Left renal cortex interstitium (tissue), 4 donors: ENCODE data around the gene CMBL. TPM values are rescaled to one million over a fixed set of nuclear protein-coding genes. Genes with fewer than 3 reads are reported as not detected.
"Not testable (repeated sequence)": the region's sequence is repeated elsewhere in the genome, so short reads cannot be mapped to it uniquely, and the experiment has no call there.

Experiments used
- DNase-seq, 4 donors: peaks; one replicate each; pipeline ENCODE4 v3.0.0-alpha.2; 2013; ENCODE audit warnings: low read depth in 4 of 4, low spot score in 2 of 4, missing footprints in 1 of 4
- polyA plus RNA-seq, 4 donors: library from polyadenylated mRNA; unstranded; fragments of 120-200 nt; gene quantifications; one replicate each; pipeline ENCODE4 v1.2.1, GENCODE V29; 2013; ENCODE audit not compliant: insufficient read length in 4 of 4

Gene CMBL
- 10 to 100 TPM; 33.3 to 48.6 (median 43.0) TPM for polyA plus RNA-seq

DNA sequence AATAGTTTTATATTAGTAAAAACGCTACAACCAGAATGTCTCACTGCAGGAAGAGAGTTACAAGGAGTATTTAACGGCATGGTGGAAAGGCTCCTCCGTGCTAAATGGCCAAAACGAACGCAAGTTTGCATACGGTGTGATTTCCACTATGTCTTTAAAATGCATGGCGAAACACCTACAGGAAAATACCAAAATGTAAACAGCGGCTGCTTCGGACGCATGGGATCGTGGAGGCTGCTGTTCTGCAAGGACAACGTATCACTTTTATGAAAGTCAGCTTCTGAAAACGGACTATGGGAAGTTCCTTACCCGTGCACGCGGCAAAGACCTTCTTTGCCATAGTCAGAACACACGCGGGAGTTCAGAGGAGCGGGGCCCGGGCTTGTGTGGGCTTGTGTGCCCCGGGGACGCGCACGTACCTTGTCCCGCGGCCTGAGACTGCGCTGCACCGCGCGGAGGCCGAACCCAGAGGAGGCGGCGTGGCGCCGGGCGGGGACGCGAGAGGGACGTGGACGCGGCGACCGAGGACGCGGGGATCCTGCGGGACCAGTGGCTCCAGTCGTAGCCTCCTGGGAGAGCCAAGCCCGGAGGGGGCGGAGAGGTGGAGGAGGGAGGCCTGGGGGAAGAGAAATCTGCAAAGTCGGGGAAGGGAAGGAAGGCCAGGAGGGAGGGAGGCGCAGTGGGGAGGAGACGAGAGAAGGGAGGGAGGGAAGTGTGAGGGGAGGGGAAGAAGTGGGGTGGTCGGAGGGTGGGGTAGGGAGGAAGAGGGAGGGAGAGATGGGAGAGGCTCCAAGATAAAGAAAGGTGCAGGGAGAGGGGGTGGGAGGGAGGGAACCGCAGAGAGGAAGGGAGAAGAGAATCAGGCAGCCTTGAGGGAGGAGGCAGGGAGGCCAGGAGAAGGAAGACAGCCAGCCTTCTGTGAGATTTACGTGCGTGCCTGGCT is at the start of gene CMBL:
CMBL (minus strand) TSS at position 697 of the 943 bp plus-strand sequence. CDS start 17,140 bp downstream, outside the sequence.
- DNase-seq = peak in 1 of 4 donors; percentile 68

DNA sequence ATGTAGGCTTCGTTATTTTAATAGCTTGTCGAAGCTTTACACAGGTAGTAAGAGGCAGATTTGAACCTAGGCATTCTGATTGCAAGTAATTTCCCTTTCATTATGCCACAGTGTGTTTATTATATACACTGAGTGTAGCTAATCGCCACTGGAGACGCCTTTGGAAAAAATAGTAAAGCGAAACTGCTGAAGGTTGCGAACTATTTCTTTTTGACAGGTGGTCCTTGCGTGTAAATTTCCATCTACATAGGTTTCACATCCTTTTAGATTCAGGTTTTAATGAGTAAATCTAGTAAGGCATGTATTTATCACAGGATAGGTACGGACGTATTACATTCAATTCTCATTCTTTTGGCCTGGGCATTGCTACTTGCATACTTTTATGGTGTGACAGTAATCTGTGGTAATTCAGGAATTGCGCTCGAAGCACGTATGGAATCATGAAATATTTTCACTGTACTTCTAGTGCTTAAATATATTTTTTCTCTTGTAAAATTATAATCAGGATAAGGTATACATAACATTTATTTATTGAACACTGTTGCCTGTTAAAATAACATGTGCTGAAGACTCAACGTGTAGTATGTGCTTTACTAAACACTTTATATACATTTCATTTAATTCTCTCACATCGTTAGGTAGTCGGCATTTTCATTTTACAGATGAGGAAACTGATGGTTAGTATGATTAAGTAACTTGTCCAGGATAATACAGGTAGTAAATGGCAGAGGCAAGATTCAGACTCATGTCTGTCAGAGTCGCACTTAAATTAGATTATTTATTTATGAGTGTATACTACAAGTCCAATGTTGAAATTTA is 47.6 kb upstream of the CMBL start:
- no peak for DNase-seq

DNA sequence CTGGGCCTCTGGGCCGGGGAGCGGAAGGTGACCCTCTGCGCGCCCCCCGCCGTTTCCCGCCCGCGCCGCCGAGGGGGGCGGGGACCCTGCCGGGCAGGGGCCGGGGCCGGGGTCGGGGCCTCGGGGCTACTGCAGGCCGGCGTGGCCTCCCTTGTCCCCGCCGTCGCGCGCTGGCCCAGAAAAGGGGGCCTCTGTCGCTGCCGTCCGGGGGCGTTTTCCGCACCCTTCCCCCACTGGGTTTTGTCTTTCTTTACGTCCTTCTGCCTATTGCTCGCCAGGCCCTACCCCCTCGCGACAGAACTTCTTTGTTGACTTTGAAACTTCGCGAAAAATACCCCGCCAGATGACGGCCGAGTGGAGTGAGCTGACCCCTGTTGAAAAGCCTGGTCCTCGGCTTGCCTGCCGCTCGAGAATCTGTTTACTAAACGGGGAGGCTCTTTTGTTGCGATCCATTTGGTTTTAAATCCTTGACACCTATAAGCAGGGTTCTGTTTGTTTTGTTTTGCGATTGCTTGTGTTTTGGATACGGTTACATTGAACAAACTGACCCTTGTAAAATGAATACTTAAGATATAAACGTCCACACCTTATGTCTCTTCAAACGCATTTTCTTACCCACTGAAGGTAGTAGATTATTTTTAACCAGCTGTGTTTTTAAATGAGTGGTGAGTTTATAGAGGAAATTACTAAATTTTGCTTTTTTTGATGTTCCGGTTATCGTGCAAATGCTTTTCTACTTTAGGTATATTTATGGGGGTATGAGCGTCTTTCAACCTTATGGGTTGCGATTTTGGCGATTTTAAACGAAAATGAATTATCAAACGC is 46.6 kb upstream of the CMBL start:
- DNase-seq = no peak

DNA sequence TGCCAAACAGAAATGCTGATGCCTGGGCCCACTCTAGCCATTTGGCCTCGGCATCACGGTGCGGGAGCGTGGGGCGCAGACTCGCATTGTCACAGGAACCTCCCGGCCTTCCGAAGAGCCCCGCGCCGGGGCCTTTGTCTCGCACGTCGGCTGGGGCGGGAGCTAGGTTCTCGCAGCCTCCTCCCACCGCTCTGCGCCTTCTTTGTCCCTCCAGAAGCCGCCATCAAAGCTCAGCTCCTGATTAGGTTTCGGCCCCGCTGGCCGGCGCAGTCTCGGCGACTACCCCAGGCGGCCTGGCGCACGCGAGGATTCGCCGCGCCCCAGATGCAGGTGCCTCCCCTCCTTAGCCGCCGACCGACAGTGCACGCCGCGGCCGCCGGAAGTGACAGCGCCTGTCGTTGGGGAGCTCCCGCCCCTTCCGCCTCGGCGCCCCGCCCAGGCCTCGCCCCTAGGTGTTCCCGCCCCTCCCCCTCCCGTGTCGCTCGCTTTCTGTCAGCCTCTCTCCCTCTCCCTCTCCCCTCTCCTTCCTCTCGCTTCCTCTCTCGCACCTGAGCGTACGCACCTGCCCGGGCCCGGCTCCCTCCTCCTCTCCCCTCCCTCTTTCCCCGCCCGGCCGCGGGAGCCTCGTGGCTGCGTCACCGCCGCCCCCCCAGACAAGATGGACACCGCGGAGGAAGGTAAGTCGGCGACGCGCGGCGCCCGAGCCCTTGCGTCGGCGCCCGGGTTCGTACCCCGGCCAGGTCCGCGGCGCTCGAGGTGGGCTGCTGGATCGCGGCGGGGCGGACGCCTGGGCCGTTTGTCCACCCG is 45.7 kb upstream of the CMBL start, which contains the start of gene MARCHF6:
MARCHF6 (plus strand) TSS at position 455 of the 807 bp plus-strand sequence; CDS start at position 659, 204 bp downstream.
- DNase-seq = peak; percentile 68 to 84 (median 81)

DNA sequence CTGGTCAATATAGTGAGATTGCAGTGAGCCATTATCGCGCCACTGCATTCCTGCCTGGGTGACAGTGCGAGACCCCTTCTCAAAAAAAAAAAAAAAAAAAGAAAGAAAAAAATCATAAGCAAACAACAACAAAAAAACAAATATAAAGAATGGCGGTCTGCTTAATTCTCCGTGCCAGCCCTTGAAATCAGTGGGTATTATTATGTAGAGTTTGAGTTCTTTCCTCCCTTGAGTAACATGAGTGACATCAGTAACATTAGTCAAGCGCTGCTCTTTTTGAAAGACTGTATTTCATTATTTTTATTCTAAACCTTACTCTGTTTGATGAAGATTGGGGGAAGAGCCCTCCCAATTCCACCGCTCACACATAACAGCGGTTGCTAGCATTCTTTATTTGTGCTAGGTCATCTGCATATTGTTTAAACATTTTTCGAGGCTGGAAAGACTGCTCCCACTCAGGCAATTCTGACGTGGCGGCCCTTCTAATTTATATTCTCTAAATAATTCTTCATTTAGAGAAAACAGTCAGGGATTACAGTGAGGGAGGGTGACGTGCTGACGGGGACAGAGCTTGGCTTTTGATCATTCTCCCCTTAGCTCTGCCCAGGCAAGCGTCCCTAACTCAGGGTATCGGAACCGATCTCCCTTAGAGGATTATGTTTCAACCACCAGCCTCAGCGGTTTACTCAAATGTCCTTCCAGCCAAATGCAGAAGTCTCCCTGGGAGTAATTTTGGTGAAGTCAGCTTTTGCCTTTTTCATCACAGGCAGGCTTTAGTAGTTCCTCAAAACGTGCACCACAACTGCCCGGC is 44.9 kb upstream of the CMBL start:
- DNase-seq = peak in 2 of 4 donors; percentile 63 to 84

DNA sequence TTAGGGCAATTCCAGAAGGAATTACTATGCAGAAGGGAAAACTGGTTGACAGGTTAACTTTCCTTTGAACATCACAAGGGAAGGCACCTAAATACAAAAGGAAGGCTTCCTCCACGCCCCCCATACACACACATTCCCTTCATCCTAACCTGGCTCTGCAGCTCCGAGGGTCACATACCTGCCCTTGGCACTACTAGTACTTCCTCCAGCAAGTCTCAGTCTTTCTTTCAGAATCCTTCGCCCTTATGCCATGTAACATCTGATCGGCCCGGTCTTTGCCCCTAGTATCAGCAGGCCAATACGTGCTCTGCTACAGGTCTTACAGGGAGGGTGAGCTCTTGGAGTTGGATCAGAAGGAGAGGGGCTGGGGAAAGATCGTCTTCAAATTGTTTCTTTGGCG is 44.2 kb upstream of the CMBL start:
- DNase-seq = no peak

DNA sequence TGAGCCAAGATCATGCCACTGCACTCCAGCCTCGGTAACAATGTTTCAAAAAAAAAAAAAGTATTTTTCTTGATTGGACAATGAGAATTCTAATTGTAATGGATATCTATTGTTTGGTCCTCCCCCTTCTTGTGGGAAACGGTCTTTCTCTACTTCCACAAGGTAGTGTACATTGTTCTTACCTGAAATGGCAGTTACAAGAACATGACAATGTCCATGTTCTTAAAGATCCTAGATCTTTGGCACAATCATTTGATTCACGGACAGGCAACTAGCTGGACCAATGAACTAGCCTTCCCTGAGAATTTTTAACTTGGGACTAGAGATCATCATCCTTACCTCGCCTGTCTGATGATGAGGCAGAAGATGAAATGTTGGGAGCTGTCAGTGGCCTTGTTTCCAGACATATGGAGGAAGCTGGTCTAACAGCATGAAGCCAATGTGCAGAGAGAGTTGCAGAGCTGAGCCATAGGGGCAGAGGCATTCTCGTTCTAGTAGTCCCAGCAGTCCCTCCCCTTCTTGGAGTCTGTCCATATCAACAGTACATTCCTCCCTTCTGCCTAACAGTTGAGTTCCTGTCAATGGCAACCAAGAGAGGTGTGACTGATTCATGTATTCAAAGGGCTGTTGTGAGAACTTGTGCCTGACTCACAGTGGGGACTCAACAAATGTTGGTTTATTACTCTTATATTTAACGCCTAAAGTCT is 43.6 kb upstream of the CMBL start:
- no peak for DNase-seq

DNA sequence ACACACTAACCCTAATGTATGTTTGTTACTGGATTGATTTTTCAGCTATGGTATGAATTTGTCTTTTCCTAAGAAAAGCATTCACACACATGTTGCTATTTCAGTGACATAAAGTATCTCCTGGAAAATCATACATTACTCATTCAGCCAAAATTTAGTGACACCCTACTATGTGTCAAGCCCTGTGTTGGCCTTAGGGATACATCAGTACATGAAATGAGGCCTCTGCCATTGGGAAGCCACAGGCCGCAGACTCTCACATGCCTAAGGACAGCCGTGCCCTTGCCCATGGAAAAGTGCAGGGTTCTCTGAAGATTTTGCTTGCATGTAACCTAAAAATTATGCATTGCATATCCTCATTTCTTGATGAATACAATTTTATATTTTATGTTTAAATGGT is 40.6 kb upstream of the CMBL start:
- DNase-seq = no peak

DNA sequence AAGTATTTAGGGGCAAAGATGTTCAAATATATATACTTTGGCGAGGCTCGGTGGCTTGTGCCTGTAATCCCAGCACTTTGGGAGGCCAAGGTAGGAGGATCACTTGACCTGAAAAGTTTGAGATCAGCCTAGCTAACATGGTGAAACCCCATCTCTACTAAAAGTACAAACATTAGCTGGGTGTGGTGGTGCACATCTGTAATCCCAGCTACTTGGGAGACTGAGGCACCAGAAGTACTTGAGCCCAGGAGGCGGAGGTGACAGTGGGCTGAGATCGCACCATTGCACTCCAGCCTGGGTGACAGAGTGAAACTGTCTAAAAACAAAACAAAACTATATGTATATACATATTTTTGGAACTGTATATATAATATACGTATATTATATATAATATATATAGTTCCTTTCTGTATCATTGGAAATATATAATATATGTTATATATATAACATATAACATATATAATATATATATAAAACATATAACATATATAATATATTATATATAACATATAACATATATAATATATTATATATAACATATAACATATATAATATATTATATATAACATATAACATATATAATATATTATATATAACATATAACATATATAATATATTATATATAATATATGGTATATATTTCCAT is 36.9 kb upstream of the CMBL start:
- DNase-seq = not testable (repeated sequence)

DNA sequence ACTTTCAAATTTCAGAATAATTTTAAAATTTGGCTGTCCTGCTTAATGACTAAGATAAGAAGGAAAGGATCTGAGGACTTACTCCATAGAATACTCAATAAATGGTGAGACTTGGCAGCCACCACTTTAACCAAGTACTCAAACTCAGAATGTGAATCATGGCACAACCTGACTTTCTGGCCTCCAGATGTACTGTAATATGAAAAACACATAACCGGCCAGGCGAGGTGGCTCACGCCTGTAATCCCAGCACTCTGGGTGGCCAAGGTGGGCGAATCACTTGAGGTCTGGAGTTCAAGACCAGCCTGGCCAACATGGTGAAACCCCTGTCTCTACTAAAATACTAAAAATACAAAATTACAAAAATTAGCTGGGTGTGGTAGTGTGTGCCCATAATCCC is 35.8 kb upstream of the CMBL start:
- no peak for DNase-seq

DNA sequence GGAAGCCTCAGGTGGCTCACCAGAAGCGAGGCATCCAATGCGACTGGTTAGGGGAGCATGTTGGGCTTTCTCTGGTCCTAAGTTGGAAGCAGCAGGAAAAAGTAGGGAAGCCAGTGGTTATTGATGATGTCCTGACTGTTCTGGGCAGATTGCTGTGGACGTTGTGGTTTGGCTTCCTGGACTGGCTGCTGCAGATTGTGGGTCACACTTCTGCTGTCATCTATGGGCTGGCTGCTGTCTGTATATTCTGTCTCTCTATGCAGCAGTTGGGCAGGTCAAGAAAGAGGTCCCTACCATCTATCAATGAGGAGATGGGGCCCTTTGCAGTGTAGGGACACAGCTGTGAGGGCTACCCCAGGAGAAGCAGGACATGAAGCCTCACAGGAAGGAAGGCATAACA is 32.3 kb upstream of the CMBL start:
- no peak for DNase-seq

DNA sequence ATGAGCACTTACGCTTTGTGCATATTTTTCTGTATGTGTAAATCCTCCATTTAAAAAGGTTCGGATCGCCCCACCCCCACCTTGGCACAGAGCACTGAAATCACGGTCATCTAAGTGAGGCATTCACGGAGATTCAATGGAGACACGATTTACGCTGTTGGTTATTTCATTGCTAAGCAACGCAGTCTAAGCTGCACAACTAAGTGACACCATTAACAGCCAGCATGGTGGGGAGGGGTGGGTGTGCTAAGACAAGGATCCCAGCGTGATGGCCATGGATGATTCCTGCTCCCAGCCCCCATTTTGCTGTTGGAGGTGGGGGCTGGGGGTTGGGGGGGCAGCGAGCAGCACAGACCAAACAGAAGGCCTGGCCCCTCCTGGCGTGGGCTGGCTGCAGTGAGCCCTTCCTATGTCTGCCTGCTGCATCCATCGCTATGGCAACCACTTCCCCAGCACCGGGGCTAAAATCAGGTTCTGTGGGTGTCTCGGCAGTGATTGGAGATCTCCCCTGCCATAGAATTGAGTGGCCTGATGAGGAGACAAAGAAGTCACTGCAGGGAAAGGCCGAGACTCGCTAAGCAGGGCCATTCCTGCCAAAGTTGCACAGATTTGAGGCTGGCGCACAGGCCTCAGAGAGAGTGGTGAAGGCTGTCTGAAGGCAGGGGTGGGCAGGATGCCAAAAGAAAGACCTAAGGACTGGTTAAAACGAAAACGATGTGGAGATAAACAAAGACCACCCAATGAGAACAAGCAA is 31.5 kb upstream of the CMBL start:
- DNase-seq = no peak

DNA sequence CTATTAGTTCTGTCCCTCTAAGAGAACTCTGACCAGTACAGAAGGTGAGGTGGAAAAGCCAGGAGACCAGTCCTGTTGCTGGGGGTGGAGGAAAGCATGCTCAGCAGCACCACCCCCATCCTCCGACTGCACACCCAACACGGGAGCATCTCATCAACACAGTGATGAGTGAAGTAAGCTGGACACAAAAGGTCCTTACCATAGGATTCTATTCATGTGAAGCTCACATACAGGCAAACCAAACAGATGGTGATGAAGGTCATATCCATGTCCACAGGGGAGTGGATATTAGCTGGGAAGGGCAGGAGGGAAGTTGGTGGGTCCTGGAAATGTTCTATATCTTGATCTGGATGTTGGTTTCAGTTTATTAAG is 31.0 kb upstream of the CMBL start:
- DNase-seq = no peak

DNA sequence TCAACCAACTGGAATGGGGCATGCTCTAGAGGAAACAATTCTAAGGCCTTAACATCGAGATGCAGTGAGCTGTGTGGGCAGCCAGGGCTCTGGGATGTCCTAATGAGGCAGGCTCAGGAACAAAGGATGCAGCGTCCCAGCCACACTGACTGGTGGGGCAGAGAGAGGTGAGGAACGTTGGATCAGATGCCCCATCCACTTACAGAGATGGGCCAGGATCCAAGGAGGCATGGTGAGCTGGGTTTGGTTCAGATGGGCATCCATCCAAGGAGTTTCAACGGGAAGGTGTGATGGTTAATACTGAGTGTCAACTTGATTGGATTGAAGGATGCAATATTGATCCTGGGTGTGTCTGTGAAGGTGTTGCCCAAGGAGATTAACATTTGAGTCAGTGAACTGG is 30.3 kb upstream of the CMBL start:
- no peak for DNase-seq

DNA sequence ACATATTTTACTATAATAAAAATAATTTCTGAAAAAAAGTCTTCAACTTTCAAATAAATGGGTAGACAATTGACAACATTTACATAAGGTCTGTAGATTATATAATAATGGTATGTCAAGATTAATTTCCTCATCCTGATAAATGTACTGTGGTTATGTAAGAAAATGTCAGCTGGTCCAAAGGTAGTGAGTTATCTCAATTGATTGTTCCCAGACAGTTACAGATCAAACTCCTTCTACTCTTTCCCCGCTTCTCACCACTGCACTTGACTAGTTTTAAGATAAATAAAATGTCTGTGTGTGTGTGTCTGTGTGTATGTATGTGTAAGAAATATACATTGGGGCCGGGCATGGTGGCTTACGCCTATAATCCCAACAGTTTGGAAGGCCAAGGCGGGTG is 29.4 kb upstream of the CMBL start:
- no peak for DNase-seq

DNA sequence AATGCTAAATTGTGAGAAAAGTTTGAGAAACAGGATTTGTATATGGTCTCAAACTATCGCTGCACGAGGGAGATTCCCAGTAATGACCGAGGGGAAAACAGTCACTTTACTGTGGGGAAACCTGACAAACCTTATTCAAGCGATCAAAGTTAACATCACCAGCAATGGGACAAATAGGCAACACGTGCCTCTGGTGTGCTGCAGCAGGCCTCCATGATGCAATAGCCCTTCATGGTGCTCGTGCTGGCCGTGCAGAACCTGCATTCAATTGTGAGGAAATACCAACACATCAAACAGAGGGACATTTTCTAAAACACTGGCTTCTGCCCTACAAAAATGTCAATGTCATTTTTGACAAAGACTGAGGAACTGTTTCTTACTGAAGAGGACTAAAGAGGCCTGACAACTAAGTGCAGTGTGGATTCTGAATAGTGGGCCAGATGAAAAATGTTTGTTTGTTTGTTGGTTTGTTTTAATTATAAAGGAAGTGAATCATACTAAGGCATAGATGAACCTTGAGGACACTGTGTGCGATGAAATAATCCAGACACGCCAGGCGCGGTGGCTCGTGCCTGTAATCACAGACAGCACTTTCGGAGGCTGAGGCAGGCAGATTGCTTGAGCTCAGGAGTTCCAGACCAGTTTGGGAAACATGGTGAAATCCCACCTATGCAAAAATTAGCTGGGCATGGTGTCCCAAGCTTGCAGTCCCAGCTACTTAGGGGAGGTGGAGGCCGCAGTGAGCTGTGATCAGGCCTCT is 28.2 kb upstream of the CMBL start:
- DNase-seq = no peak
